Muscle of back (tissue), 11 donors: ENCODE results near the gene ARPC2. TPM values are rescaled to one million over a fixed set of nuclear protein-coding genes. Genes with fewer than 3 reads are reported as not detected.
"Not testable (repeated sequence)": the region's sequence is repeated elsewhere in the genome, so short reads cannot be mapped to it uniquely, and the experiment has no call there.

Experiments used
- DNase-seq, 3 donors: peaks; one replicate each; pipeline versions ENCODE4 v3.0.0 to v3.0.0-alpha.2; 2013
- polyA plus RNA-seq, 10 donors: library from polyadenylated mRNA; unstranded; fragments of 120-200 nt; gene quantifications; one replicate each; pipeline ENCODE4 v1.2.1, GENCODE V29; 2013; ENCODE audit not compliant: insufficient read length in 10 of 10

ARPC2 gene
- polyA plus RNA-seq, 10 donors = 208 to 261 (median 235) TPM

GRCh38 chr2:218267259-218267658 lies 50.3 kb downstream of the ARPC2 start:
- no peak for DNase-seq

- peak; percentile 100 for DNase-seq
Measured at GRCh38 chr2:218269900-218270720, 53.1 kb downstream of the ARPC2 start, which contains the start of the genes AAMP and PNKD. TSS of gene AAMP (minus strand) at chr2:218270137. CDS start at chr2:218270086, 51 bp downstream. TSS of gene PNKD (plus strand) at chr2:218270519. CDS start at chr2:218270536, 17 bp downstream.

- no peak for DNase-seq
Measured at GRCh38 chr2:218270721-218271486, 53.9 kb downstream of the ARPC2 start.

- DNase-seq = no peak
Measured at GRCh38 chr2:218271487-218271797, 54.5 kb downstream of the ARPC2 start.

GRCh38 chr2:218271865-218272530 lies 55.0 kb downstream of the ARPC2 start:
- DNase-seq = no peak

DNA sequence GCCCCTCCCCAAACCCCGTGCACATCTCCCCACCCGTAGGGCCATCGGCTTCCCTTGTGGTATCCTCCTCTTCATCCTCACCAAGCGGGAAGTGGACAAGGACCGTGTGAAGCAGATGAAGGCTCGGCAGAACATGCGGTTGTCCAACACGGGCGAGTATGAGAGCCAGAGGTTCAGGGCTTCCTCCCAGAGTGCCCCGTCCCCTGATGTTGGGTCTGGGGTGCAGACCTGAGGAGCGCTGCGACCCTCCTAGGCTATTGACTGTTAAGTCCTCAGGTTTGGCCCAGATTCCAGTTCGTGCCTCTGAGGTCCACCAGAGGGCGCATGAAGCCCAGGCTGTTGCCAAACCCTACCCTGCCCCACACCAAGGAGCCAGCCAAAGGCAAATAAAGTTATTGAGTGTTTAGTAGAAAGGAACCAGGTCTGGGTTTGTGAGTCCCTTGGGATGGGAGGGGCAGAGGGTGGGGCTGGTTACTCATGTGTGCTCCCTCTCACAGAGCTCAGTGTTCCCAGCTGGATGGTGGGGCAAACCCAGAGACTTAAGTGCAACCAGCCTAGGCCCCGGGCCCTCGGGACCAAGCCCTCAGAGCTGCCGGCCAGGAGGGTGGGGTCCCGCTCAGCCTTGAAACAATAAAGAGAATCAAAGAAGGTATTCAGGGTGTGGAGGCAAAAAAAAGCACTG lies 55.7 kb downstream of the ARPC2 start:
- DNase-seq = peak; percentile 78 to 87 (median 82)

- not testable (repeated sequence) for DNase-seq
Measured at GRCh38 chr2:218273214-218273907, 56.4 kb downstream of the ARPC2 start.

DNA sequence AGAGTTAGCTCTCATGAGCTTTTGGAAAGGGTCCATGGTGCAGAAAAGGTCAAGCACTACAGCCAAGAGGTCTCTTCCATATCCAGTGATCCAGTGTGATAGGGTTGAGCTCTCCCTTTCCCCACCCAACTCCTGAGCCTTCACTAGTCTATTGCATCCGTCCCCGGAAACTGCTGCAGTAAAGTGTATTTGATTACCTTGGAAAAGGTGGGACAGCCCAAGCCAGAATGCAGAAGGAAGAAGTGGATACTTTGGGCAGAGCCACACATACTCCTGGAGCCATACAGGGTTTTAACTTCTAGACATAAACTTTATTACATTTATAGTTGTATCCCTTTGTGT lies 56.9 kb downstream of the ARPC2 start:
- no peak for DNase-seq

GRCh38 chr2:218274586-218274985 lies 57.6 kb downstream of the ARPC2 start:
- DNase-seq = no peak

- no peak for DNase-seq
Measured at GRCh38 chr2:218275371-218276072, 58.5 kb downstream of the ARPC2 start.

- no peak for DNase-seq
Measured at GRCh38 chr2:218276986-218277755, 60.2 kb downstream of the ARPC2 start.

GRCh38 chr2:218277921-218278320 lies 60.9 kb downstream of the ARPC2 start:
- DNase-seq = no peak

- DNase-seq = no peak
Measured at GRCh38 chr2:218278531-218279360, 61.8 kb downstream of the ARPC2 start.

- DNase-seq = no peak
Measured at GRCh38 chr2:218280260-218280870, 63.4 kb downstream of the ARPC2 start.

DNA sequence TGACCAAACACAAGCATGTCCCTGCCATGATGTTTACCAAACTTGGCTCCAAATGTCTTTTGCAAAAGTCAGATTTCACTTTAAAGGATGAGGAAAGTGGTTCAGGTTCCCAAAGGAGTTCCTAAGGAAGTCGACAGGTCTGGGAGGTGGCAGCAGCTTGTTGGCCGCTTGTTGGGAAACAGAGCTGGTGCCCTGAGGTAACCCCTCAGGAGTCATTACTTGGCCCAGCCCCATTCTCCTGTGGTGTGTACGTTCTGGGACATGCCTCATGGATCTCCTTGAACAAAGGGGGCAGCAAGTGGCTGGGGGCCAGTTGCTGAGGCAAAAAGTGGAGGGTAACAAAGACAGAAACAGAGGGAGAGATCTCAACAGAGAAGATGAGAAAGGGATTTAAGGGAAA lies 64.5 kb downstream of the ARPC2 start:
- no peak for DNase-seq

GRCh38 chr2:218282173-218282991 lies 65.4 kb downstream of the ARPC2 start:
- no peak for DNase-seq

DNA sequence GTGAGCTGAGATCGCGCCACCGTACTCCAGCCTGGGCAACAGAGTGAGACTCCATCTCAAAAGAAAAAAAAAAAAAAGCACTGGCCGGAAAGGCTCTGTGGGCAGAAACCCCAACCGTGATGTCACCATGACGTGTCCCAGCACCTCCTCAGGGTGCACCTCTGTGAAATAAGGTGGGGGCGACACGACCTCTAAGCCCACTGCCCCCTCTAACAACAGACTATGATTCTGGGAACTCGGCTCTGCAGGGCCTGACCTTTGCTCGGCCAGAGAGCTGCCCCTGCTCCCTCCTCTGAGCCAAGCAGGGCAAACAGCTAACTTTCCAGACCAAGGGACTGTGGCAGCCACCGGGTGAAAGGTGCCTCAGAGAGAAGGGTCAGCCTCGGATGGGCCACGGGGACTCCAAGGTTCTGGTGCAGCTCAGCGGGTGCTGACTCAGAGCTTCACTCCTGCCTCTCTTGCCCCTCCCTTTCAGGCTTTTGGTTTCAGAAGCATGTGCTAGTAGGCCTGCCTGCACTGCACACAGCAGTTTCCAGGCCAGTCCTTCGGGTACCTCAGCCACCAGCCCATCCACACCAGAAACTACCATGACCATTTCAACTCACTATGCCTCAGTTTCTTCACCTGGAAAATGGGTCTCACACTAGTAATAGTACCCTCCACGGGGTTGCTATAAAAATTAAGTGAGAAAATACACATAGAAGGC lies 67.3 kb downstream of the ARPC2 start:
- no peak for DNase-seq
